ENCODE results near the gene SERPINB11.
"Not testable (repeated sequence)": the region's sequence is repeated elsewhere in the genome, so short reads cannot be mapped to it uniquely, and the experiment has no call there.

Gene SERPINB11

DNA sequence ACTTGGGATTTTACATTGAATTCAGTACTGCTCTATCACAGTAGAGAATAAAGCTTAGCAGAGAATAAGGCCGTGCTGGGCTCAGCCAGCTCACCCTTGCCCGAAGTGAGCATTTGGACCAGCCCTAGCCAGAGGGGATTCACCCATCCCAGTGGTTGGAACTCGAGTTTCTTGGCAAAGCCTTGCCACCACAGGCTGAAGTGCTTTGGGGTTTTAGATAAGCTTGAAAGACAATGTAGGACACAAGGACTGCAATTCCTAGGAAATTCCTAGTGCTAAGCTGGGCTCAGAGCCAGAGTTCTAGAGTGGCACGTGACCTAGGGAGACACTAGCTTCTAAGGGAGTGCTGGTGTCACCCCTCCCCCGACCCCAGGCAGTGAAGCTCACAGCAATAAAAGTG lies 28.0 kb downstream of the SERPINB11 start:
- Histone ChIP-seq H2AFZ (ENCODE audit: low read length, unreplicated experiment) (no peak overlapping the region), H3K27ac (ENCODE audit: low read depth, low read length) (no peak overlapping the region), H3K36me3 (ENCODE audit: insufficient read depth, low read length) (no peaks in the 10 kb centered on the region)

DNA sequence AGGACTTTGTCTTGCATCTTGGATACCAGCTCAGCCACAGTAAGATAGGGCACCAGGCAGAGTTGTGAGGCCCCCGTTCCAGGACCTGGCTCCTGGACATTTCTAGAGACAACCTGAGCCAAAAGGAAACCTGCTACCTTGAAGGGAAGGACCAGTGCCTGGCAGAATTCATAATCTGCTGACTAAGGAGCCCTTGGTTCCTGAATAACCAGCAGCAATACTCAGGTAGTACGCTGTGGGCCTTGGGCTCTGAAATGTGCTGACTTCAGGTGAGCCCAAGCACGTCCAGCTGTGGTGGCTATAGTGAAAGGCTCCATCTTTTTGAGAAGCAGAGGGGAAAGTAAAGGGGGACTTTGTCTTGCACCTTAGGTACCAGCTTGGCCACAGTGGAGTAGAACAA lies 28.5 kb downstream of the SERPINB11 start:
- H3K79me2 ChIP-seq (ENCODE audit: control insufficient read depth, insufficient read depth, low read length, unreplicated experiment), result no peaks in the 10 kb centered on the region
- H3K27ac ChIP-seq (ENCODE audit: low read depth, low read length), result no peak overlapping the region
- no peak overlapping the region for H2AFZ ChIP-seq (ENCODE audit: low read length, unreplicated experiment)
- no peak overlapping the region for H3K4me3 ChIP-seq (ENCODE audit: low read depth, low read length)
- H3K36me3 ChIP-seq (ENCODE audit: insufficient read depth, low read length), result no peaks in the 10 kb centered on the region
- no peaks in the 10 kb centered on the region for H3K27me3 ChIP-seq (ENCODE audit: insufficient read depth, low read length)
- H3K4me1 ChIP-seq (ENCODE audit: control insufficient read depth, insufficient read depth, low read length, unreplicated experiment), result no peaks in the 10 kb centered on the region

More for the DNA sequence above, 28.0 kb downstream of the SERPINB11 start:
- Histone ChIP-seq H3K27me3 (ENCODE audit: insufficient read depth, low read length) (no peaks in the 10 kb centered on the region), H3K79me2 (ENCODE audit: control insufficient read depth, insufficient read depth, low read length, unreplicated experiment) (no peaks in the 10 kb centered on the region), H3K4me1 (ENCODE audit: control insufficient read depth, insufficient read depth, low read length, unreplicated experiment) (no peaks in the 10 kb centered on the region), H3K4me3 (ENCODE audit: low read depth, low read length) (no peak overlapping the region)

DNA sequence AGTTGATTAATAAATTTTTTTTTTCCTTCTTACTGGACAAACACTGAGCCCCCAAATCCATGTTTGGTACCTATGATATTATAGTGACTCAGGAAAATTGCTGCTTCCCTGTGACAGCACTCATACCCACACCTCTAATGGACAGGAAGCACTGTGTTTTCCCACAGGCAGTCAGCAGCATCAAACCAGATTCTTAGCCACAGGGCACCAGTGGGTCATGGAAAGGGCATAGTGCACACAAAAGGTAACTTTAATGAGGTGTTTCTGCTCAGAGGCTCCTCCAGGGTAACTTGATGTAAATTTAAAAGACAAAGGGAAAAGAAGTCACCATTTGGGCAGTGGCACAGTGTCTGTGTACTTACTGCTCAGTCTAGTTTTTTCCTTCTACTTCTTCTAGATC lies 34.1 kb downstream of the SERPINB11 start:
- no peaks in the 10 kb centered on the region for H3K79me2 ChIP-seq (ENCODE audit: control insufficient read depth, insufficient read depth, low read length, unreplicated experiment)
- H3K4me3 ChIP-seq (ENCODE audit: low read depth, low read length), result no peak overlapping the region
- no peaks in the 10 kb centered on the region for H3K36me3 ChIP-seq (ENCODE audit: insufficient read depth, low read length)
- no peaks in the 10 kb centered on the region for H3K27me3 ChIP-seq (ENCODE audit: insufficient read depth, low read length)
- no peak overlapping the region for H3K27ac ChIP-seq (ENCODE audit: low read depth, low read length)
- no peak overlapping the region for H2AFZ ChIP-seq (ENCODE audit: low read length, unreplicated experiment)
- no peaks in the 10 kb centered on the region for H3K4me1 ChIP-seq (ENCODE audit: control insufficient read depth, insufficient read depth, low read length, unreplicated experiment)

DNA sequence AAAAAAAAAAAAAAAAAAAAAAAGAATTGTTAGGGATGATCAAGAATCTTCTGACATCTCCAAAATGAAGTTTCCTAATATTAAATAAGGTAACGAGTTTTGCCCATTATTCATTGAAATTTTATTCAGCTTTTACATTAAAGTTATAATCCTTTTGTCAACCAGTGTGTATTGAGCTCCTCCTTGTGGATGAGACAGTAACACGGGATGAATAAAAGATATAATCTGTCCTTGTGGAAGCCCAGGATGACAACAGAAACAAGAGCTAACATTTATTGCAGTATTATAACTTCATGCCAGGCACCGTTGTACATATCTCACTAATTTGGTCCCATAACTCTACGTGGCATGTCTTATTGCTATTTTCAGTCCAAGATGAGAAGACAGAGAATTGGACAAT lies 39.0 kb downstream of the SERPINB11 start:
- no peak overlapping the region for H2AFZ ChIP-seq (ENCODE audit: low read length, unreplicated experiment)
- H3K27me3 ChIP-seq (ENCODE audit: insufficient read depth, low read length), result no peaks in the 10 kb centered on the region
- H3K36me3 ChIP-seq (ENCODE audit: insufficient read depth, low read length), result no peaks in the 10 kb centered on the region
- H3K4me3 ChIP-seq (ENCODE audit: low read depth, low read length), result no peak overlapping the region
- no peak overlapping the region for H3K27ac ChIP-seq (ENCODE audit: low read depth, low read length)
- no peaks in the 10 kb centered on the region for H3K4me1 ChIP-seq (ENCODE audit: control insufficient read depth, insufficient read depth, low read length, unreplicated experiment)
- H3K79me2 ChIP-seq (ENCODE audit: control insufficient read depth, insufficient read depth, low read length, unreplicated experiment), result no peaks in the 10 kb centered on the region

DNA sequence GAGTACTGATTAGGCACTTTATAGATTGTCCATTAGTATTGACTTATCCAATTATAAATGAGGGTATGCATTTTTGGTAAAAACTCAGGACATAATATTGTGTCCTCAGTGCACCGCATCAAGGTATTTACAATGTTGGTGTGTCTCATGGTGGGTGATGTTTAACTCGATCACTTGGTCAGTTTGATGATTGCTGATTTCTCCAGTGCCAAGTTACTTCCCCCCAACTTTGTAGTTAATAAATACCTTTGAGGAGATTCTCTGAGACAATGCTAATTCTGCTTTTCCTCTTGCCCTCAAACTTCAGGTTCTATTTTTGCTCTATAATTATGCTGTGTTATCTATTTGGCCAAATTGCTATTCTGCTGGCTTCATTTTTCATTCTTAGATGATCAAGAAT lies 44.2 kb downstream of the SERPINB11 start:
- Histone ChIP-seq H3K27me3 (ENCODE audit: insufficient read depth, low read length) (no peaks in the 10 kb centered on the region), H3K36me3 (ENCODE audit: insufficient read depth, low read length) (no peaks in the 10 kb centered on the region), H3K79me2 (ENCODE audit: control insufficient read depth, insufficient read depth, low read length, unreplicated experiment) (no peaks in the 10 kb centered on the region), H3K4me1 (ENCODE audit: control insufficient read depth, insufficient read depth, low read length, unreplicated experiment) (no peaks in the 10 kb centered on the region), H3K27ac (ENCODE audit: low read depth, low read length) (no peak overlapping the region), H2AFZ (ENCODE audit: low read length, unreplicated experiment) (no peak overlapping the region), H3K4me3 (ENCODE audit: low read depth, low read length) (no peak overlapping the region)

DNA sequence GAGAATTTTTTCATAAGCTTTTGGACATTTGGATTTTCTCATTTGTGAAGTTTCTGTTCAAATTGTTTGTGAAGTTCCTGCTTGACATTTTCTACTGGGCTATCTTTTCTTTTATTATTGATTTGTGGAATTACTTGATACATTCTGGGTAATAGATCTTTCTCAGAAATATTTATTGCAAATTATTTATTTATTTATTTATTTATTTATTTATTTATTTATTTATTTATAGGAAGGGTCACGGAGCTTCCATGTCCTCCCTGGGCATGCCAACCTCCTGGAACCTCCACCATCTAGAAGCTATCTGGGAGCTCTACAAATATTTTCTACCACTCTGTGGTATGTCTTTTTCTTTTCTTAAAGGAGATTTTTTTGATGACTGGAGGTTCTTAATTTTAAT lies 46.7 kb downstream of the SERPINB11 start:
- no peaks in the 10 kb centered on the region for H3K4me1 ChIP-seq (ENCODE audit: control insufficient read depth, insufficient read depth, low read length, unreplicated experiment)

DNA sequence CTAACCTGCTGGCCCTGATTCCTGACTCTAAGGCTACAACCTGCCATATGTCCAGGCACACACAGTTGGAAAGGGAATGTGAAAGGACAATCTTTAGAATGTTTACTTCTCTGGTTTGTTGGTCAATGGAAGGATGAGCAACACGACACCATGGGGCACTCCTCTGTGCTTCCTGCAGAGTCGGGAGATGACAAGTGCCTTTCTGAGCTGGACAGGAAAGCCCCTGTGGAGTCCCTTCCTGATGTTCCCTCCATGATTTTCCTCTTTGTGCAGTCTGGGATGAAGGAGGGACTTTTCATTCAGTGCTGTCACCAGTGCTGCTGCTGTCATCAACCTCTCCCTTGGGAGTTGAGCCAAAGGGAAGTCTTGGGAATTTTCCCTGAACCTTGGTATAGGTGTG lies 49.9 kb downstream of the SERPINB11 start:
- H3K27me3 ChIP-seq (ENCODE audit: insufficient read depth, low read length), result no peaks in the 10 kb centered on the region
- H3K36me3 ChIP-seq (ENCODE audit: insufficient read depth, low read length), result no peaks in the 10 kb centered on the region
- no peaks in the 10 kb centered on the region for H3K4me1 ChIP-seq (ENCODE audit: control insufficient read depth, insufficient read depth, low read length, unreplicated experiment)
- no peaks in the 10 kb centered on the region for H3K79me2 ChIP-seq (ENCODE audit: control insufficient read depth, insufficient read depth, low read length, unreplicated experiment)
- H3K27ac ChIP-seq (ENCODE audit: low read depth, low read length), result no peak overlapping the region
- H3K4me3 ChIP-seq (ENCODE audit: low read depth, low read length), result no peak overlapping the region
- H2AFZ ChIP-seq (ENCODE audit: low read length, unreplicated experiment), result no peak overlapping the region

More for the DNA sequence above, 46.7 kb downstream of the SERPINB11 start:
- Histone ChIP-seq H3K27ac (ENCODE audit: low read depth, low read length) (no peak overlapping the region), H3K4me3 (ENCODE audit: low read depth, low read length) (no peak overlapping the region), H3K27me3 (ENCODE audit: insufficient read depth, low read length) (no peaks in the 10 kb centered on the region), H3K36me3 (ENCODE audit: insufficient read depth, low read length) (no peaks in the 10 kb centered on the region), H2AFZ (ENCODE audit: low read length, unreplicated experiment) (no peak overlapping the region), H3K79me2 (ENCODE audit: control insufficient read depth, insufficient read depth, low read length, unreplicated experiment) (no peaks in the 10 kb centered on the region)

DNA sequence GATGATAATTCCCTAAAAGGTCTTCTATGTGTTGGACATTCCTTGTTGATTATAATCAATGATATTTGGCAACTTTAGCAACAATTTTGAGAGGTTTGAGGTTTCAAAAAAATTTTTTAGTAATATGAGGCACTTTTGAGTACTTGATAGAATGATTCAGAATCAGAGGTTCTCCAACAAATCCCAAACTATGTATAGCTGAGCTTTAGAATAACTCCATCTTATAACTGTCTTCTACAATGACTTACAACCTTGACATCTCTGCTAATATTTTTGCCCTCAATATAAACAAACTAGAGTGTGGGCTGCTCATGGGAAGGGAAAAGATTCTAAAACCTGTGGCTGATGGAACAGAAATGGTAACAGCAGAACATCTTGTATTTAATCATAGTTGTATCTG lies 50.9 kb downstream of the SERPINB11 start:
- Histone ChIP-seq H3K36me3 (ENCODE audit: insufficient read depth, low read length) (no peaks in the 10 kb centered on the region), H3K4me1 (ENCODE audit: control insufficient read depth, insufficient read depth, low read length, unreplicated experiment) (no peaks in the 10 kb centered on the region), H3K27me3 (ENCODE audit: insufficient read depth, low read length) (no peaks in the 10 kb centered on the region), H3K79me2 (ENCODE audit: control insufficient read depth, insufficient read depth, low read length, unreplicated experiment) (no peaks in the 10 kb centered on the region), H2AFZ (ENCODE audit: low read length, unreplicated experiment) (no peak overlapping the region), H3K27ac (ENCODE audit: low read depth, low read length) (no peak overlapping the region), H3K4me3 (ENCODE audit: low read depth, low read length) (no peak overlapping the region)

DNA sequence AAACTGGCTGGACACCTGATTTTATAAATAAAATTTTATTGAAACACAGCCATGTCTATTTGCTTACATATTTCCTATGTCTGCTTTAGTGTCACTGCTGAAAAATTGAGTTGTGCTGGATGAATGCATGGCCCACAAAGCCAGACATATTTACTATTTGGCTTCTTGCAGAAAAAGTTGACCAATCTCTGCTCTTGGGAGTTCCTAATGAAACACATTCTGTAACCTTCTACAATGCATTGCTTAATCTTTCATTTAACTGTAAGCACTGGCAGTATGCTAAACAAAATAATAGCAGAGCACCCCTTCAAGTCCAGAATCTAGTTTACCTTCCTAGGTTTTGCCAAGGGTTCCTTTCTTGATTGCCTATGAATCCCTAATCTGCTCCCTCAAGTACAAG lies 54.8 kb downstream of the SERPINB11 start:
- Histone ChIP-seq H3K4me1 (ENCODE audit: control insufficient read depth, insufficient read depth, low read length, unreplicated experiment) (peaks cover 8% of the 10 kb centered on the region), H3K36me3 (ENCODE audit: insufficient read depth, low read length) (no peaks in the 10 kb centered on the region), H3K4me3 (ENCODE audit: low read depth, low read length) (no peak overlapping the region), H3K79me2 (ENCODE audit: control insufficient read depth, insufficient read depth, low read length, unreplicated experiment) (no peaks in the 10 kb centered on the region), H3K27me3 (ENCODE audit: insufficient read depth, low read length) (no peaks in the 10 kb centered on the region), H3K27ac (ENCODE audit: low read depth, low read length) (no peak overlapping the region), H2AFZ (ENCODE audit: low read length, unreplicated experiment) (no peak overlapping the region)

DNA sequence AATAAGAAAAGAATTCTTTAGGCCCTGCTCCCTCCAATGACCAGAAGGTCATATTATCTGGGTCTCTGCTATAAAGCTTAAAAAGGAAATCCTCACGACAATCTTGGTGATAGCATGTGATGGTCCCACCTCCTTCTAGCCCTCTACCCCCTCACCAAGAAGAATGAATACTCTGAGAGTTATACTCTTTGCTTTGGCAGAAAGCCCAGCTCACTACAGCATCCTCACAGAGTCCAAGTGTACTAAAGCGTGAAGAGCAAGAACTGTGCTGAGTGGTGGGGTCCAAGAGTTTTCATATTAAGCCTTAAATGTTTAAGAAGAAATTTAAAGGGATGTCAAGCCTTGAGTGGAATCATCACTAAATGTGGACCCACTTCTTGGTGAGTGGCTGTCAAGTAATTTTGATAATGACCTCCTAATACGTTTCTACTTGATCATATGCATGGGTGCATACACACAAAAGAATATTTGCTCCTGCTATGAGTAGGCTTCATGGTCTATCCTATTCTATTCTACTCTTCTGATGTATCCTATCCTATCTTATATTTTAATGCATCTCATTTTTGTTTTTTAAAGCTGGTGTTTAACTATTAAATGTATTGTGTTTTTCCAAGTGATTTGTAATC lies 56.0 kb downstream of the SERPINB11 start:
- Histone ChIP-seq H3K4me1 (ENCODE audit: control insufficient read depth, insufficient read depth, low read length, unreplicated experiment) (peaks cover 18% of the 10 kb centered on the region), H3K79me2 (ENCODE audit: control insufficient read depth, insufficient read depth, low read length, unreplicated experiment) (no peaks in the 10 kb centered on the region), H3K27me3 (ENCODE audit: insufficient read depth, low read length) (no peaks in the 10 kb centered on the region), H2AFZ (ENCODE audit: low read length, unreplicated experiment) (no peak overlapping the region), H3K27ac (ENCODE audit: low read depth, low read length) (no peak overlapping the region), H3K4me3 (ENCODE audit: low read depth, low read length) (no peak overlapping the region), H3K36me3 (ENCODE audit: insufficient read depth, low read length) (no peaks in the 10 kb centered on the region)

DNA sequence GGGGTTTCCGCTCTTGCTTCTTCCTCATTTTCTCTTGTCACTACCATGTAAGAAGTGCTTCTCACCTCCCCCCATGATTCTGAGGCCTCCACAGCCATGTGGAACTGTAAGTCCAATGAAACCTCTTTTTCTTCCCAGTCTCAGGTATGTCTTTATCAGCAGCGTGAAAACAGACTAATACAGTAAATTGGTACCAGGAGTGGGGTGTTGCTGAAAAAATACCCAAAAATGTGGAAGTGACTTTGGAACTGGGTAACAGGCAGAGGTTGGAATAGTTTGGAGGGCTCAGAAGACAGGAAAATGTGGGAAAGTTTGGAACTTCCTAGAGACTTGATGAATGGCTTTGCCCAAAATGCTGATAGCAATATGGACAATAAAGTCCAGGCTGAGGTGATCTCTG lies 57.0 kb downstream of the SERPINB11 start:
- H3K4me1 ChIP-seq (ENCODE audit: control insufficient read depth, insufficient read depth, low read length, unreplicated experiment), result peaks cover 26% of the 10 kb centered on the region
- not testable (repeated sequence) for H3K27ac ChIP-seq (ENCODE audit: low read depth, low read length); H3K79me2 ChIP-seq (ENCODE audit: control insufficient read depth, insufficient read depth, low read length, unreplicated experiment); H2AFZ ChIP-seq (ENCODE audit: low read length, unreplicated experiment); H3K4me3 ChIP-seq (ENCODE audit: low read depth, low read length); H3K36me3 ChIP-seq (ENCODE audit: insufficient read depth, low read length); H3K27me3 ChIP-seq (ENCODE audit: insufficient read depth, low read length)

Data from ACC112 (cell line).